GM12878 (cell line): ENCODE results near the gene CNN2. TPM values are rescaled to one million over a fixed set of nuclear protein-coding genes. Genes with fewer than 3 reads are reported as not detected.
A peak's percentile ranks its signal among the peaks of the same experiment; 100 is the strongest.

ENCODE experiments used
- BCLAF1 ChIP-seq: fragments of 450-650 bp; IDR thresholded peaks from 2 replicates; pipeline ENCODE4 v1.6.1; 2017; ENCODE audit warnings: antibody characterized with exemption, mild to moderate bottlenecking, moderate library complexity
- CBX3 ChIP-seq: fragments of 200-600 bp; sonication (generic); IDR thresholded peaks from 2 replicates; pipeline ENCODE4 v1.6.1; 2016; ENCODE audit warnings: low read depth, borderline replicate concordance
- CHD1 ChIP-seq: IDR thresholded peaks from 2 replicates; pipeline ENCODE4 v1.6.1; 2012; ENCODE audit warnings: low read depth, low read length, improper control_type of control experiment
- CHD2 ChIP-seq: IDR thresholded peaks from 2 replicates; pipeline ENCODE4 v1.6.1; 2011; ENCODE audit warnings: low read depth, low read length, improper control_type of control experiment, borderline replicate concordance
- EGR1 ChIP-seq, 2 experiments: IDR thresholded peaks; 1 replicate in 1 of 2; 2 replicates in 1 of 2; pipeline ENCODE4 v1.6.1; 2011 to 2012; ENCODE audit warnings: low read depth in 2 of 2, low read length in 2 of 2, borderline replicate concordance in 1 of 2, mild to moderate bottlenecking in 1 of 2, moderate library complexity in 1 of 2
- EZH2 ChIP-seq: IDR thresholded peaks from 2 replicates; pipeline ENCODE4 v1.6.1; 2012; ENCODE audit warnings: low read depth, mild to moderate bottlenecking, control low read depth, inconsistent platforms, low read length, borderline replicate concordance; ENCODE audit not compliant: control insufficient read depth
- FOS ChIP-seq: IDR thresholded peaks from 3 replicates; pipeline ENCODE4 v1.6.1; 2011; ENCODE audit warnings: borderline replicate concordance; ENCODE audit not compliant: insufficient read length; ENCODE audit errors: extremely low read depth
- HDGF ChIP-seq: fragments of 450-650 bp; IDR thresholded peaks from 2 replicates; pipeline ENCODE4 v1.6.1; 2016; ENCODE audit warnings: antibody characterized with exemption
- IRF3 ChIP-seq: fragments of 450-650 bp; IDR thresholded peaks from 2 replicates; pipeline ENCODE4 v1.6.1; 2014; ENCODE audit warnings: mild to moderate bottlenecking
- KDM1A ChIP-seq: fragments of 200-600 bp; sonication (generic); IDR thresholded peaks from 2 replicates; pipeline ENCODE4 v1.6.1; 2016; ENCODE audit warnings: borderline replicate concordance
- MEF2B ChIP-seq: fragments of 450-650 bp; IDR thresholded peaks from 2 replicates; pipeline ENCODE4 v1.6.1; 2018; ENCODE audit warnings: mild to moderate bottlenecking, moderate library complexity; ENCODE audit not compliant: partially characterized antibody, poor library complexity, severe bottlenecking
- NBN ChIP-seq: fragments of 450-650 bp; IDR thresholded peaks from 2 replicates; pipeline ENCODE4 v1.6.1; 2016
- NFIC ChIP-seq: IDR thresholded peaks from 2 replicates; pipeline ENCODE4 v1.6.1; 2012; ENCODE audit warnings: low read depth, mild to moderate bottlenecking, inconsistent platforms, low read length, moderate library complexity
- SIN3A ChIP-seq: IDR thresholded peaks from 2 replicates; pipeline ENCODE4 v1.6.1; 2012; ENCODE audit warnings: low read depth, low read length, improper control_type of control experiment
- SIX5 ChIP-seq: IDR thresholded peaks from 2 replicates; pipeline ENCODE4 v1.6.1; 2011; ENCODE audit warnings: mild to moderate bottlenecking, low read depth, low read length, moderate library complexity; ENCODE audit not compliant: severe bottlenecking
- SKIL ChIP-seq: fragments of 450-650 bp; IDR thresholded peaks from 2 replicates; pipeline ENCODE4 v1.6.1; 2017; ENCODE audit warnings: mild to moderate bottlenecking, low read depth, inconsistent platforms; ENCODE audit not compliant: poor library complexity, severe bottlenecking
- STAT3 ChIP-seq: IDR thresholded peaks from 2 replicates; pipeline ENCODE4 v1.6.1; 2011; ENCODE audit warnings: low read depth, low read length, improper control_type of control experiment
- ZNF24 ChIP-seq: fragments of 450-650 bp; IDR thresholded peaks from 2 replicates; pipeline ENCODE4 v1.6.1; 2017; ENCODE audit warnings: antibody characterized with exemption, mild to moderate bottlenecking
- ZNF592 ChIP-seq: fragments of 450-650 bp; IDR thresholded peaks from 2 replicates; pipeline ENCODE4 v1.6.1; 2017; ENCODE audit warnings: mild to moderate bottlenecking, moderate library complexity
- polyA plus RNA-seq, 11 experiments: library from polyadenylated mRNA; depleted of rRNA in 4 of 11; unstranded in 6 of 11; stranded (reverse) in 5 of 11; fragments of >200 nt; fragmentation: Nextera tagmentation in 4 of 11; fragmentation: Illumina TruSeq in 1 of 11; extraction: Ambion mirVana in 4 of 11; extraction: Trizol in 1 of 11; gene quantifications; 1 replicate in 1 of 11; 2 replicates in 10 of 11; pipeline versions ENCODE4 v1.2.1 to v1.2.3, GENCODE V29; 2011 to 2016; ENCODE audit warnings: inconsistent platforms in 2 of 11, missing spikeins in 2 of 11, low read depth in 1 of 11
- total RNA-seq, 4 experiments: library from RNA; depleted of rRNA in 3 of 4; stranded (reverse); fragments of >200 nt in 3 of 4; fragmentation: Illumina TruSeq in 1 of 4; extraction: Trizol in 1 of 4; gene quantifications; 2 replicates each; pipeline versions ENCODE4 v1.2.1 to v1.2.3, GENCODE V29; 2013 to 2021

The CNN2 gene
- total and polyA plus RNA-seq, 10 of the 15 experiments (the other 5 are each of a cell fraction or from before 2014, with no cell fraction given): 34.7 to 311 (median 172) TPM

GRCh38 chr19:1039646-1040475, 13.5 kb downstream of the CNN2 start, which contains the start of gene ABCA7 (continued):
- TF ChIP-seq SKIL (no peak), IRF3 (peak; percentile 95), FOS (peak; percentile 42), KDM1A (no peak), NFIC (no peak), EZH2 (no peak), MEF2B (peak; percentile 3), SIX5 (no peak), HDGF (peak; percentile 80), ZNF592 (no peak), EGR1 (IDR thresholded peaks at IDR 0.05; ENCODE audit: borderline replicate concordance in 1 of 2, low read depth in 2 of 2, low read length in 2 of 2) (0 out of 3 replicates have a peak, but pooled peaks of 1 of the 2 experiments have one; percentile 1), STAT3 (no peak), NBN (0 out of 2 replicates have a peak, but pooled peaks have one; percentile 18), CHD2 (peak; percentile 94), ZNF24 (peak; percentile 96), CBX3 (no peak), BCLAF1 (0 out of 2 replicates have a peak, but pooled peaks have one; percentile 11), SIN3A (peak; percentile 51; the same call in 1 of the 2 replicates), CHD1 (peak; percentile 79; the same call in 1 of the 2 replicates)
